HS-5 (cell line): ENCODE data around the gene ANKRD44.

Experiments
- DNase-seq: peaks from one replicate; pipeline ENCODE4 v3.0.0-alpha.2; 2012; ENCODE audit warnings: low read depth

The ANKRD44 gene

GRCh38 chr2:196984903-196985302, 325.7 kb downstream of the ANKRD44 start:
- DNase-seq: no peak

- DNase-seq: no peak
Observed at GRCh38 chr2:196983934-196984333, 326.6 kb downstream of the ANKRD44 start.

DNA sequence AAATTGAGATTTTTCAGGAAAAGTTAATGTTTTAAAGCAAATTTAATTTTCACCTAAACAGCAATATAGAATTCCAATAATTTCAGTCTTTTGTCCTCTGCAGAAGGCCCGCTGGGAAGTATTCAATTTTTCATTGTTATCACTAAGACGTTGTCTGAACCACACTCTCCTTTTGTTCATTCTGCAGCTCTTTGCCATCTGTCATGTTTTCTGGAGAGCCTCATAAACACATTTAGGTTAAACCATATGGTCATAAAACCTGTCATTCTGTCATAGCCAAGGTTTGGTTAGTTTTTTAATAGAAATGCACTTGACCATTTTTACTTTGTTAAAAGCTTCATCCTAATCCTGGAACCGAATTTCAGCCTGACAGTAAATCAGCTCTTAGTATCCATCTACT, 330.1 kb downstream of the ANKRD44 start:
- DNase-seq: no peak

DNA sequence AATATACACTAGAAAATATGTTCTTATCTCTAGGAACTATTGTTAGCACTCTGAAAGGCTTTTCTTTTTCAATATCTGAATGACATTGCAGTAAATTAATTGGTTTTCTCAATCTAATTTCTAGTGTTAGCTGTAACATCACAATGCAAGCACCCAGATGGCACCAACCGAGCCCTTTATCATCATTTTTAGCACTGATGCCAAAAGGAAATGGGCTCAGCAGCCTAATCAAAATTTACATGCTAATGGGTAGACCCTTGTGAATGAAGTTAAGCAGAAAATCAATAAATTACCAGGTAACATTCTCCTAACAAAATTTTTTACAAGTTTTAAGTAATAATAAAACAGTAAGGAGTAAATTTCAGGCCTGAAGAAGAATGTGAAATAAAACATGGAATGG, 330.6 kb downstream of the ANKRD44 start:
- DNase-seq: no peak

DNA sequence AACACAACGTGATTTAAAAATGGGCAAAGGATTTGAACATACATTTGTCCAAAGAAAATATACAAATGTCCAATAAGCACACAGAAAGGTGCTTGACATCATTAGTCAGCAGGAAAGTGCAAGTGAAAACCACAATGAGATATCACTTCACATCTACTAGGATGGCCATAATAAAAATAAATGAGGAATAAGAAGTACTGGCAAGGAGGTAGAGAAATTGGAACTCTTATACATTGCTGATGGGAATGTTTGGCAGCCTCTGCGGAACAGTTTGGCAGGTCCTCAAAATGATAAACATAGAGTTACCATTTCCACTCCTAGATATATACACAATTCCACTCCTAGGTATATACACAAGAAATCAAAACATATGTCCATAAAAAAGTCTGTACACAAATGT, 333.1 kb downstream of the ANKRD44 start:
- no peak for DNase-seq

DNA sequence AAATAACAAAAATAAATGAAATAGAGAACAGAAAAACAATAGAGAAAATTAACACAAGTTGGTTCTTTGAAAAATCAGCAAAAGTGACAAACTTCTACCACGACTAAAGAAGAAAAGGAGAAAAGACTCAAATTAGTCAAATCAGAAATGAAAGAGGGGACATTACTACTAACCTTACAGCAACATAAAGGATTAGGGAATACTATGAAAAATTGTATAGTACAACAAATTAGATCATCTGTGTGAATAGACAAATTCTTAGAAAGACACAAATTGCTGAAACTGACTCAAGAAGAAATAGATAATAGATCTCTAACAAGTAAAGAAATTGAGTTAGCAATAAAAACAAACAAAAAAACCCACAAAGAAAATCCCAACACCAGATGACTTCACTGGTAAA, 335.6 kb downstream of the ANKRD44 start:
- no peak for DNase-seq

- DNase-seq: no peak
Observed at GRCh38 chr2:196971574-196972279, 338.9 kb downstream of the ANKRD44 start.

- DNase-seq: no peak
Observed at GRCh38 chr2:196970099-196970498, 340.5 kb downstream of the ANKRD44 start.

GRCh38 chr2:196968516-196968915, 342.1 kb downstream of the ANKRD44 start:
- DNase-seq: no peak

GRCh38 chr2:196967775-196968174, 342.8 kb downstream of the ANKRD44 start:
- DNase-seq: no peak

- no peak for DNase-seq
Observed at GRCh38 chr2:196967116-196967515, 343.5 kb downstream of the ANKRD44 start.

DNA sequence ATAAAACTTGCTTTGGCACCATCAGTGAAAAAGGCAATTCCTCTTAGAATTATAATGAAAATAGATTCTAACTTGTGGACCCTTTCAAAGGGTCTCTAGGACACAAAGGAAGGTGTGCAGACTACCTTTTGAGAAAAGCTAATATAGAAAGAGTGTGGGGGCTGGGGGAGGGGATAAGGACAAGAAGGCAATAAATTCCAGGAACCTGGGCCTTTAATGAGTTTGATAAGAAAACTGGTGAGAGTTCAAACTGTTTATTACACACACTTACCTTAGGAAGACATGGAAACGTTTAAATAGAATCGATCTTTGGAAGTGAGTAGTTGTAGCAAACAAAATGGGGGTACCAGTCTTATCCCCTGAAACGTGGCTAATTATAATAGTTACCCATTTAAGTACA, 344.5 kb downstream of the ANKRD44 start:
- DNase-seq: no peak

DNA sequence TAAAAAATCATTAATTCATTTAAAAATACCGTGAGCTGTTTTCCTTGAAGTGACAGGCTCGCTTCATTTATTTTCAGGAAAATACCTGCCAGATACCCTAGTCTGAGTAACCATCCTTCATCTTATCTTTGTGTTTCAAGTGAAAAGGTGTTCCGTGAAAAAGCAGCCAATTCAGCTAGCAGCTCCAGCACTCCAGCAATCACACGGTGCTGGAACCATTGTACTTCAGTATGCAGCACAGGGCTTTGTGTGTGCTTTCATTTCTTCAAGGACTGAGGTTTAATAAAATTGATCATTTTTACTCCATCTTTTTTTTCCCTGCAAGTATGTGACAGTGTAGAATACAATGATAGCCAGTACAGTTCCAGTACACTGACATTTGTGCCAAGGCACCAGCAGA, 344.9 kb downstream of the ANKRD44 start:
- no peak for DNase-seq

- DNase-seq: no peak
Observed at GRCh38 chr2:196963961-196964360, 346.6 kb downstream of the ANKRD44 start.

GRCh38 chr2:196963043-196963442, 347.5 kb downstream of the ANKRD44 start:
- DNase-seq: no peak

- no peak for DNase-seq
Observed at GRCh38 chr2:196962325-196962724, 348.3 kb downstream of the ANKRD44 start.

- DNase-seq: no peak
Observed at GRCh38 chr2:196961889-196962288, 348.7 kb downstream of the ANKRD44 start.

- DNase-seq: no peak
Observed at GRCh38 chr2:196959734-196960338, 350.7 kb downstream of the ANKRD44 start.

- no peak for DNase-seq
Observed at GRCh38 chr2:196959281-196959680, 351.3 kb downstream of the ANKRD44 start.

DNA sequence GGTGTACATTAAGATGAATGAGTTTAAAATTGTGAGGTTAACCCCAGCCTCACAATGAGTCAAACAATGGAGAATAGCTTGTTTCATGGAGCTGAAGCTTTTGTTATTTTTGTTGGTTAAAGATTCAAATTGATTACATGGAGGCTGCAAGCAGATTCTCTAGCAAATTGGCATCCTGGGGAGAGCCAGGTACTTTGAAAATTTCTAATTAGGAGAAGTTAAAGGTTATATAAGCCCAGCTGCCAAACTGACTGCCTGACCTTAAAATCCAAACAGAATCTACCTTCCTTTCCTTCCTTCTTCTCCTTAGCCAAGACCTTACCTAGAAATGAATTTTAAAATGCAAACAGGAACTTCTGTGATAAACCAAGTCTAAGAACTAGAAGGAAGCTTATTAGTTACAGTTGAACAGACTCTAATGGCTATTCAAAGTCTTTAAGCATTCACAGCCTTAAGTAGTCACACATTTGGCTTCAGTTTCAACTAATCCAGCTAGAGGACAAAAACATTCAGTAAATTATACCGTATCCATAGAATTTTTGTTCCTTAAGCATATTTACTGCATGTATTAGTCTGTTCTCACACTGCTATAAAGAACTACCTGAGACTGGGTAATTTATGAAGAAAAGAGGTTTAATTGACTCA, 352.6 kb downstream of the ANKRD44 start:
- DNase-seq: no peak

DNA sequence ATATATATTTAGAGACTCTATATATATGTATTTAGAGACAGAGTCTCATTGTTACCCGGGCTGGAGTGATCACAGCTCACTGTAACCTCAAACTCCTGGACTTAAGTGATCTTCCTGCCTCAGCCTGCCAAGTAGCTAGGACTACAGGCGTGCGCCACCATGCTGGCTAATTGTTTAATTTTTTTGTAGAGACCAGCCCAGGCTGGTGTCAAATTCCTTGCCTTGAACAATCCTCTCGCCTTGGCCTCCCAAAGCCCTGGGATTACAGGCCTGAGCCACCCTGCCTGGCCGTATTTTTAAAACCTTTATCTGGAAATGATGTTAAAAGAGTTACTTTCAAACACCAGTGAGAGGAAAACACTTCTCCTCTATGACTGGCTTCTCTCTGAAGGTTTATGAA, 353.1 kb downstream of the ANKRD44 start:
- no peak for DNase-seq

DNA sequence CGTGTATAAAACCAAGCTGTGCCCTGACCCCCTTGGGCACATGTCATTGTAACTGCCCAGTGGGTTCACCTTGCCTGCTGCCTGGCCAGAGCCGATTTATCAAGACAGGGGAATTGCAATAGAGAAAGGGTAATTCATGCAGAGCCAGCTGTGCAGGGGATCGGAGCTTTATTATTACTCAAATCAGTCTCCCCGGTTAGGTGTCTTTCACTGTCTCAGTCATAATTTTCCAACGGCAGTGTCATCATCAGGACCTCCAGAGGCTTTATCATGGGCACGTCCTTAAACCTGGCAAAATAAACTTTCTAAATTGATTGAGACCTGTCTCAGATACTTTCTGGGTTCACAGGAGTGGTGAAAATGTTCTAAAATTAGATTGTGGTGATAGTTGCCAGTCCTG, 354.5 kb downstream of the ANKRD44 start:
- DNase-seq: no peak

GRCh38 chr2:196955036-196955435, 355.5 kb downstream of the ANKRD44 start:
- no peak for DNase-seq

GRCh38 chr2:196954001-196954400, 356.6 kb downstream of the ANKRD44 start:
- no peak for DNase-seq
